Measurements from ENCODE around the gene GLYAT. TPM values are rescaled to one million over a fixed set of nuclear protein-coding genes. Genes with fewer than 3 reads are reported as not detected.

The GLYAT gene
- total and polyA plus RNA-seq, 2 of the 8 experiments (the other 6 are each of a cell fraction or from before 2014, with no cell fraction given): not detected

DNA sequence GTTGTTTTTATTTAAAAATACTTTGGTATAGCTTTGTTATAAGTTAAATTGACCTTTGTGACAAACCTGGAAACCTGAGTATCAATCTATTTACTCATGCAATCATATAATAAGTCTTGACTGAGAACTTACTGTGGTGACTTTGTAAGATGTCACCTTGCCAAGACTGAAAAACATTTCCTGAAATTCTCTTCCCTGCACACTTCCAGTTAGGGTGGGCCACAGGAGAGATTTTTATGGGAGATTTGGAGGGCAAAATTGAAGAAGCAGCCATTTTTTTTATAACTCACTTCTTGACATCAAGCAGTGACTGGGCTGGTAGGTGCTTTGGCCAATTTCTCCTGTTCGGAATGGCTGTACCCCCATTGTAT, 31.4 kb upstream of the GLYAT start (continued):
- TF ChIP-seq, protein P1, sequence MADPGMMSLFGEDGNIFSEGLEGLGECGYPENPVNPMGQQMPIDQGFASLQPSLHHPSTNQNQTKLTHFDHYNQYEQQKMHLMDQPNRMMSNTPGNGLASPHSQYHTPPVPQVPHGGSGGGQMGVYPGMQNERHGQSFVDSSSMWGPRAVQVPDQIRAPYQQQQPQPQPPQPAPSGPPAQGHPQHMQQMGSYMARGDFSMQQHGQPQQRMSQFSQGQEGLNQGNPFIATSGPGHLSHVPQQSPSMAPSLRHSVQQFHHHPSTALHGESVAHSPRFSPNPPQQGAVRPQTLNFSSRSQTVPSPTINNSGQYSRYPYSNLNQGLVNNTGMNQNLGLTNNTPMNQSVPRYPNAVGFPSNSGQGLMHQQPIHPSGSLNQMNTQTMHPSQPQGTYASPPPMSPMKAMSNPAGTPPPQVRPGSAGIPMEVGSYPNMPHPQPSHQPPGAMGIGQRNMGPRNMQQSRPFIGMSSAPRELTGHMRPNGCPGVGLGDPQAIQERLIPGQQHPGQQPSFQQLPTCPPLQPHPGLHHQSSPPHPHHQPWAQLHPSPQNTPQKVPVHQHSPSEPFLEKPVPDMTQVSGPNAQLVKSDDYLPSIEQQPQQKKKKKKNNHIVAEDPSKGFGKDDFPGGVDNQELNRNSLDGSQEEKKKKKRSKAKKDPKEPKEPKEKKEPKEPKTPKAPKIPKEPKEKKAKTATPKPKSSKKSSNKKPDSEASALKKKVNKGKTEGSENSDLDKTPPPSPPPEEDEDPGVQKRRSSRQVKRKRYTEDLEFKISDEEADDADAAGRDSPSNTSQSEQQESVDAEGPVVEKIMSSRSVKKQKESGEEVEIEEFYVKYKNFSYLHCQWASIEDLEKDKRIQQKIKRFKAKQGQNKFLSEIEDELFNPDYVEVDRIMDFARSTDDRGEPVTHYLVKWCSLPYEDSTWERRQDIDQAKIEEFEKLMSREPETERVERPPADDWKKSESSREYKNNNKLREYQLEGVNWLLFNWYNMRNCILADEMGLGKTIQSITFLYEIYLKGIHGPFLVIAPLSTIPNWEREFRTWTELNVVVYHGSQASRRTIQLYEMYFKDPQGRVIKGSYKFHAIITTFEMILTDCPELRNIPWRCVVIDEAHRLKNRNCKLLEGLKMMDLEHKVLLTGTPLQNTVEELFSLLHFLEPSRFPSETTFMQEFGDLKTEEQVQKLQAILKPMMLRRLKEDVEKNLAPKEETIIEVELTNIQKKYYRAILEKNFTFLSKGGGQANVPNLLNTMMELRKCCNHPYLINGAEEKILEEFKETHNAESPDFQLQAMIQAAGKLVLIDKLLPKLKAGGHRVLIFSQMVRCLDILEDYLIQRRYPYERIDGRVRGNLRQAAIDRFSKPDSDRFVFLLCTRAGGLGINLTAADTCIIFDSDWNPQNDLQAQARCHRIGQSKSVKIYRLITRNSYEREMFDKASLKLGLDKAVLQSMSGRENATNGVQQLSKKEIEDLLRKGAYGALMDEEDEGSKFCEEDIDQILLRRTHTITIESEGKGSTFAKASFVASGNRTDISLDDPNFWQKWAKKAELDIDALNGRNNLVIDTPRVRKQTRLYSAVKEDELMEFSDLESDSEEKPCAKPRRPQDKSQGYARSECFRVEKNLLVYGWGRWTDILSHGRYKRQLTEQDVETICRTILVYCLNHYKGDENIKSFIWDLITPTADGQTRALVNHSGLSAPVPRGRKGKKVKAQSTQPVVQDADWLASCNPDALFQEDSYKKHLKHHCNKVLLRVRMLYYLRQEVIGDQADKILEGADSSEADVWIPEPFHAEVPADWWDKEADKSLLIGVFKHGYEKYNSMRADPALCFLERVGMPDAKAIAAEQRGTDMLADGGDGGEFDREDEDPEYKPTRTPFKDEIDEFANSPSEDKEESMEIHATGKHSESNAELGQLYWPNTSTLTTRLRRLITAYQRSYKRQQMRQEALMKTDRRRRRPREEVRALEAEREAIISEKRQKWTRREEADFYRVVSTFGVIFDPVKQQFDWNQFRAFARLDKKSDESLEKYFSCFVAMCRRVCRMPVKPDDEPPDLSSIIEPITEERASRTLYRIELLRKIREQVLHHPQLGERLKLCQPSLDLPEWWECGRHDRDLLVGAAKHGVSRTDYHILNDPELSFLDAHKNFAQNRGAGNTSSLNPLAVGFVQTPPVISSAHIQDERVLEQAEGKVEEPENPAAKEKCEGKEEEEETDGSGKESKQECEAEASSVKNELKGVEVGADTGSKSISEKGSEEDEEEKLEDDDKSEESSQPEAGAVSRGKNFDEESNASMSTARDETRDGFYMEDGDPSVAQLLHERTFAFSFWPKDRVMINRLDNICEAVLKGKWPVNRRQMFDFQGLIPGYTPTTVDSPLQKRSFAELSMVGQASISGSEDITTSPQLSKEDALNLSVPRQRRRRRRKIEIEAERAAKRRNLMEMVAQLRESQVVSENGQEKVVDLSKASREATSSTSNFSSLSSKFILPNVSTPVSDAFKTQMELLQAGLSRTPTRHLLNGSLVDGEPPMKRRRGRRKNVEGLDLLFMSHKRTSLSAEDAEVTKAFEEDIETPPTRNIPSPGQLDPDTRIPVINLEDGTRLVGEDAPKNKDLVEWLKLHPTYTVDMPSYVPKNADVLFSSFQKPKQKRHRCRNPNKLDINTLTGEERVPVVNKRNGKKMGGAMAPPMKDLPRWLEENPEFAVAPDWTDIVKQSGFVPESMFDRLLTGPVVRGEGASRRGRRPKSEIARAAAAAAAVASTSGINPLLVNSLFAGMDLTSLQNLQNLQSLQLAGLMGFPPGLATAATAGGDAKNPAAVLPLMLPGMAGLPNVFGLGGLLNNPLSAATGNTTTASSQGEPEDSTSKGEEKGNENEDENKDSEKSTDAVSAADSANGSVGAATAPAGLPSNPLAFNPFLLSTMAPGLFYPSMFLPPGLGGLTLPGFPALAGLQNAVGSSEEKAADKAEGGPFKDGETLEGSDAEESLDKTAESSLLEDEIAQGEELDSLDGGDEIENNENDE (IDR thresholded peaks at IDR 0.05; ENCODE audit: insufficient replicate concordance, low read length): no peak
- no peak for TF ChIP-seq CBX5 (IDR thresholded peaks at IDR 0.05; ENCODE audit: low read depth, low read length)
- no peak for TF ChIP-seq EZH2 (IDR thresholded peaks at IDR 0.05; ENCODE audit: low read depth, low read length, severe bottlenecking)
- no peak for TF ChIP-seq KDM5A (IDR thresholded peaks at IDR 0.05; ENCODE audit: low read length)
- no peak for TF ChIP-seq CREB1 (IDR thresholded peaks at IDR 0.05)
- TF ChIP-seq ATF2 (IDR thresholded peaks at IDR 0.05; ENCODE audit: low read length): no peak

Data from H1 (cell line).